CD4-positive, alpha-beta T cell treated with Interleukin-15 for 1 hour (primary cell): ENCODE measurements around the gene CLDND2.

Experiments
- DNase-seq: peaks from one replicate; pipeline ENCODE4 v3.0.0-alpha.2; 2020

Gene CLDND2

GRCh38 chr19:51352783-51353360 is 15.9 kb downstream of the CLDND2 start:
- no peak for DNase-seq

GRCh38 chr19:51351266-51351990 is 17.4 kb downstream of the CLDND2 start:
- no peak for DNase-seq

- no peak for DNase-seq
Observed at GRCh38 chr19:51347209-51347928, 21.4 kb downstream of the CLDND2 start.

DNA sequence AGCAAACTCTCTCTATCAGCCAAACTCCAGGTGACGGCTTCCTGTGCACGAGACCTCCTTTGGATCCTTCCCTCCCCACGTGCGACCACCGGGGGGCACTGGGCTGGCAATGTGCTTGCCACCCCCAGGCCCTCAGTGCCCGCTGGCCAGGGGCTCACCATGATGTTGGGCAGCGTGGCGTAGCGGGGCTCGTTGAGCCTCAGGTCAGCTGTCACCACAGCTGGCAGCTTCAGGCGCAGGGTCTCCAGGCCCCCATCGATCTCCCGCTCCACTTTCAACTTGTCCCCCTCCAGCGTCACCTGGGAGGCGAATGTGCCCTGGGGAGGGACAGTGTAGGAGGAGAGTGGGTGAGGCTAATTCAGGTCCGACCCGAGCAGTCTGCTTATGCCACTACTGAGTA is 22.1 kb downstream of the CLDND2 start:
- no peak for DNase-seq

DNA sequence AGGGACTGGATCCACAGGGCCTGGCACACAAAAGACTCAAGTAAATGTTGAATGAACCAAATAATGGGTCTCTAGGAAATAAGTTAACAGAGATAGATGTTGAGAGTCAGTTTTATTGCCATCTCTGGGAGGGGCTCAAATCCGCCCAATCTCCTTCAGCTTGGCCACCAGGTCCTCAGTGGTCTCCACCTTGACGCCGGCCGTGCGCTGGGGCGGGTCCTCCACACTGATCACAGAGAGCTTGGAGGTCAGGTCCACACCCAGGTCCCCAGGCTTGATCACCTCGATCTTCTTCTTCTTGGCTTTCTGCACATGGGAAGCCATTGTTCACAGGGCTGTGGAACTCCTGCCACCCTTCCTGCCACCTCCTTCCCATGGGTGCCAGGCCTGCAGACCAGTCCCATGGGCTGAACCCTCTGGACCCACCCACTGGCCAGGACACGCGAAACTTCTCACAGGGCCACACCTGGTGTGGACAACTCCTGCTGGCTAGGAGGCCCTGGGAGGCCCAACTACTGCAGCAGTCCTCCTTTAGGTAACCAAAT is 23.7 kb downstream of the CLDND2 start:
- DNase-seq: no peak

GRCh38 chr19:51342631-51343569 is 25.9 kb downstream of the CLDND2 start:
- no peak for DNase-seq

DNA sequence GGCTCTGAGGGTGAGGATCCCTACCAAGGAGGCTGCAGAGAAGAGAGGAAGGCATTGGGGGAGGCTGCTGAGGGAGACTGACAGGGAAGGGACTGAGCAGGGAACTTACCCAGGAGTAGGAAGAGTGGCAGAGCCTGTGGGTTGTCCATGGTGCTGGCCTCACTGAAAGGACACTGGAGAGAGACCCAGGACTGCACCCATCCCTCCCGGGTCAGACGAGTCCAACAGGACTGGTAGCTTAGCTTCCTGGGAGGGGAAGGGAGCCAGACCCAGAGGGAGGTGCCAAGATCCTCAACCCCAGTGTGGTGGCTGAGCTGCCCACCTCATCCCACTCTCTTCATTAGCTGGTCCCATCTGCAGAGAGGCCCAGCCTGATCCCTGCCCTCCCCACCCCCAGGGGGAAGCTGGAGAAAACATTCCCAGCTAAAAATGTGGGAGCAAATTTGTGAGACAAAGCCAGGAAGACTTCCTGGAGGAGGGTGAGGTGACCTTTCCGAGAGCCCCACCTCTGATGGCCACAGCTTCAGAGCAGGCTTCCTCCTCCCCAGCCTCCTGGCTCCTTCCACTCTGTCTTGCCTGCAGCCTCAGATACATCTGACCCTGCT is 26.7 kb downstream of the CLDND2 start, which contains the start of gene VSIG10L:
Gene VSIG10L (minus strand): TSS at position 164 of the 605 bp plus-strand sequence. CDS start 15 bp downstream, at position 149.
- DNase-seq: no peak

GRCh38 chr19:51341066-51341465 is 27.7 kb downstream of the CLDND2 start:
- no peak for DNase-seq

DNA sequence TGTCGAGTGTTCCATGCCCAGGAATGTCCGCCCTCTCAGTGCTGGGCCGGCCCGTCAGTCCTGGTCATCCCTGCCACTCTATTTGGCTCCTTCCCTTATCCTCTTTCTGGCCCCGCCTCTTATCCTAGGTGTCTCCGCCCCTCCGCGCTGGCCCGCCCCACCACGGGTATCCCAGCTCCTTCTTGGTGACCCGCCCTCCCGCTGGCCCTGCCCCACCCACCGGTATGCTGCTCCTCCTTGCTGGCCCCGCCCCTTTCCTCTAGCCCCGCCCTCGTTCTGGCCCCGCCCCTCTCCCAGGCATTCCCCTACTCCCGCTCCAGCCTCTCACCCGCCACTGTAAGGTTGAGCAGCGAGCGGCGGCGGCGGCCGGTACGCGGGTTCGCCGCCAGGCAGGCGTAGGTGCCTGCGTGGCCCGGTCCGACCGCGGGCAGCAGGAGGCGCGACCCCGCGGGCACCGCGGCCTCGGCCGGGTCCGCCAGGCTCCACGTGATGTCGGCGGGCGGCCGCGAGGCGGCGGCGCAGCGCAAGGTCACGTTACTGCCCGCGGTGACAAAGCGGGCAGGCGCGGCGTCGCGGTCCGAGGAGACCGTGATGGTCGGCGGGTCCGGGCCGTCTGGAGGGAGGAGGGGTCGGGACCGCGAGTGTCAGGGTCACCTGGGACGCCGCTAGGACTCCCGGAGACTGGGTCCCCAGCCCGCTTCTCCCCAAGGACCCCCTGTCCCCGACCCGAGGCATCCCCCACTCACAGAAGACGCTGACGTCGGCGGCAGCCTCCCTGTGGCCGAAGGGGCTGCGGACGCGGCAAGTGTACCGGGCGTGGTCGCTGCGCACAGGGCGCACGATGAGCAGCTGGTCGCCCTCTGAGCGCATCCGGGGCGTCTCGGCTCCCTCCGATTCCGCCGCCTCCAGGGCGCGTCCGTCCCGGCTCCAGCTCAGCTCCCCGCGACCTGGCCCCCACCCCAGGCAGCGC is 28.8 kb downstream of the CLDND2 start:
- peak; percentile 94 for DNase-seq

DNA sequence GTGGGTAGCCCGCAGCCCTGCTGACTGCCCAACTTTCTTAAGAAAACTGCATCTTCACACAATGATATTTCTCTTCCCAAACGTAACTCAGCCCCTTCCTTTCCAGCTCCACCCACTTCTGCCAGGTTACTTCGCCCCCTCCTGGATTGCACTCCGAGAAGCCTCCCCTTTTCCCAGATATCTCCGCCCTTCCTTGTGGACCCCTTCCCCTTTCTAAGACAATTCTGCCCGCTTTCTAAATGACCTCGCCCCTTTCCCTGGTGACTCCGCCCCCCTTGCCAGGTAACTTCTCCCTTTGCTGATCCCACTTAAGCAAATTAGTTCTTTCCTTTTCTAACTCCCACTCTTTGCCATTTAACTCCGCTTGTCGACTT is 29.5 kb downstream of the CLDND2 start:
- DNase-seq: no peak

DNA sequence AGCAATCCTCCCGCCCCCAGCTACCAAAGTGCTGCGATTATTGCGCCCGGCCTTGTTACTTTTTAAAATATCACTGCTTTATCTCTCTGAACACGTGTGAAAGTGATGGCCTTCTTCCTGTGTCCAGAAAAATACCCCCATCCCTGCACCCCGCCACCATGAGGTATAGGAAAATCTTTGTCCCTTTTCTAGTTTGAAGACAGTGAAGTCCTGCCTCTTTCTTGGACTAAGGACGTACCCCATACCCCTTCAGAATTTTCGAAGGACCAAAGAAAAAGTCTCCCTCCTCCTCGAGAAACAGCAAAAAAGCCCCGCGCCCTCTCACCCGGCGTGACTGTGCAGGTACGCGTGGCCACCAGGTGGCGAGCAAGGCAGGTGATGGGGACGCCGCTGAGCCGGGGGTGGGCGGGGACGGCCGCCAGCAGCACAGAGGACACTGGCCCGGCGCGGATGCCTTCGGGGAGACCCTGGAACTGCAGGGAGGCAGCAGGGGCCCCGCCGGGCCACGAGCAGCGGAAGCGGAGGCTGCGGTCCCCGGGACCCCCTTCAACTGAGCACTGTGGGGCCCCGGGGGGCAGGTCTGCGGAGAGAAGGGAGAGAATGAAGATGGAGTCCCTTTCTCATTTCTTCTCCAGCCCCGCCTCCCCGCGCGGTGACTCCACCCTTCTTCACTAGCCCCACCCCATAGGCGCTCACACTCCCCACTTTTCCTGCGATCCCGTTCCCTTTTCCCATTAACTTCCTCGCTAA is 30.1 kb downstream of the CLDND2 start:
- DNase-seq: peak; percentile 82

- DNase-seq: no peak
Observed at GRCh38 chr19:51337861-51338562, 30.8 kb downstream of the CLDND2 start.

- no peak for DNase-seq
Observed at GRCh38 chr19:51337141-51337860, 31.5 kb downstream of the CLDND2 start.

DNA sequence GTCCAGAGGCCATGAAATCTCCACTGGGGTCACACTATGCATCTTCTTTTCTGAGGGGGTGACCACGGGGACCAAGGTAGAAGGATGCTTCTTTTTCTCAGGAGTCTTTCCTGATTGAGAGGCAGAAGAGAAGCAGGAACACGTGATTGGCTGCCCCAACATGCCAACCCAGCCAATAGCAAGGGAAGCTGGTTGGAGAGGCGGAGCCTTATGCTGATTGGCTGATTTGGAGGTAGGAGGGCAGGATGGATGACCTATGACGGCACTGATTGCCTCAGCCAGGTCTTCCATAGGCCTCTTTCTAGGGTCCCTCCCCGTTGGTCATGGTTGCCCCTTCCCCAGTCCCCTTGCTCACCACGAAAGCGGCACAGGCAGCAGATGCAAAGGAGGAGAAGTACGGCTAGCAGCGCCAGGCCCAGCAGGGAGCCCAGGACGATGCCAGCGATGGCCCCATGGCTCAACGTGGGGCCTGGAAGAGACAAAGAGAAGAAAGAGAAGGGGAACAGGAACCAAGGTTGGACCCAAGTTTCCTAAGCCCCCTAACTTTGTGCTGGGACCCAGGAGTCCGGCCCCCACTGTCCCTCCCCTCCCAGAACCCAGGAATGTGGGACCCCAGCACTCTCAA is 34.9 kb downstream of the CLDND2 start:
- no peak for DNase-seq

DNA sequence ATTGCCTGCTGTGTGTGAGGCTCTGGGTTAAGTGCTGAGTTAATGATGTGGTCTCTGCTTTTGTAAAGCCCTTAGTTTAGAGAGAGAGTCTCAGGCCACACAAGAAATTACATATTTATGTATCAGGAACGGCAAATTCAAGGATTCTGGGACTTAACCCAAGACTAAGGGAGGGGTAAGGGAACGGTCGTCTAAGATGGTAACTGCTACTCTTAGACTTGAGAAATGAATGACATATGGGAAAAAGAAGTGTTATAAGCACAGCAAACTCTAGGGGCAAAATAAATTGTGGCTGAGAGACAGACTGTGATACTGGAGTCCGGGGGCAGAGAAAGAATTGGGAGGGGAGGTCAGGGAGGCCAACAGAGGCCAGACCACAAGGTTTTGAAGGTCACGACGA is 37.1 kb downstream of the CLDND2 start:
- DNase-seq: no peak

GRCh38 chr19:51331193-51331592 is 37.6 kb downstream of the CLDND2 start:
- no peak for DNase-seq

DNA sequence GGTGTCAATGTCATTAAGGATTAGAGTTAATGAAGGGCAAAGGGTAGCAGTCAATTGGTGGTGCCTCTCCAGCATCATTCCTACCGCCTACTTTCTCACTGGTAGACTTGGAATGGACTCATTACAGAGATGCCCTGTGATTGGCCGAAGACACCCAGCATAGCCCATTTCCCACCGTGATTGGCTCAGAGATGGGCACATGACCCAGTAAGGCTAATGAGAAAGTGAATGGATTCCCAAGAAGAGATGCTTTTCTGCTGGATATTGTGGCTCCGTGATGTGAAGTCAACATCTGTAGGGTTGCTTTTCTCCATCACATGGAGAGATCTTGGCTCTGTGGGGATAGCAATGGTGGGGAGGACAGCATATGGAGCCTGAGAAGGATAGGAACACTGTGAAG is 38.4 kb downstream of the CLDND2 start:
- DNase-seq: no peak

GRCh38 chr19:51329411-51329810 is 39.4 kb downstream of the CLDND2 start:
- no peak for DNase-seq
